Neural crest cell (in vitro differentiated cells): ENCODE results near the gene ZNF282. TPM values are rescaled to one million over a fixed set of nuclear protein-coding genes. Genes with fewer than 3 reads are reported as not detected.

ENCODE experiments used
- DNase-seq: peaks from one replicate; pipeline ENCODE4 v3.0.0; 2021; ENCODE audit warnings: low read depth, mixed read lengths, low spot score
- H3K27ac Mint-ChIP-seq: one replicate; pipeline ENCODE4 v1.8.0; 2021; ENCODE audit warnings: mild to moderate bottlenecking, mixed read lengths; ENCODE audit not compliant: unreplicated experiment
- H3K27me3 Mint-ChIP-seq: 2 replicates; pipeline ENCODE4 v1.8.0; 2021; ENCODE audit warnings: low read depth, mild to moderate bottlenecking, mixed read lengths
- H3K36me3 Mint-ChIP-seq: 2 replicates; pipeline ENCODE4 v1.8.0; 2021; ENCODE audit warnings: low read depth, mild to moderate bottlenecking, mixed read lengths
- H3K4me1 Mint-ChIP-seq: 2 replicates; pipeline ENCODE4 v1.8.0; 2021; ENCODE audit warnings: mixed read lengths
- H3K4me3 Mint-ChIP-seq: one replicate; pipeline ENCODE4 v1.8.0; 2021; ENCODE audit warnings: mild to moderate bottlenecking, mixed read lengths
- H3K9me3 Mint-ChIP-seq: 2 replicates; pipeline ENCODE4 v1.8.0; 2021; ENCODE audit warnings: mixed read lengths
- CTCF ChIP-seq: fragments of 200-600 bp; sonication (generic); conservative IDR thresholded peaks from 2 replicates; pipeline ENCODE4 v1.5.0; 2021; ENCODE audit warnings: antibody characterized with exemption, mild to moderate bottlenecking
- total RNA-seq: library from RNA; stranded (reverse); gene quantifications from 2 replicates; pipeline ENCODE4 v1.2.1, GENCODE V29; 2021

ZNF282 gene
- total RNA-seq, 1 donor from 2014 or later = 31.8 TPM

GRCh38 chr7:149154056-149154455 lies 41.3 kb upstream of the ZNF282 start:
- no peaks in the 10 kb centered on the region for H3K27me3 Mint-ChIP-seq
- no peak for DNase-seq
- no peak overlapping the region for H3K4me3 Mint-ChIP-seq
- peaks cover 5% of the 10 kb centered on the region for H3K4me1 Mint-ChIP-seq
- H3K27ac Mint-ChIP-seq = no peak overlapping the region
- peaks cover 26% of the 10 kb centered on the region for H3K36me3 Mint-ChIP-seq
- H3K9me3 Mint-ChIP-seq = peaks cover 2% of the 10 kb centered on the region
- TF ChIP-seq CTCF = no peak

DNA sequence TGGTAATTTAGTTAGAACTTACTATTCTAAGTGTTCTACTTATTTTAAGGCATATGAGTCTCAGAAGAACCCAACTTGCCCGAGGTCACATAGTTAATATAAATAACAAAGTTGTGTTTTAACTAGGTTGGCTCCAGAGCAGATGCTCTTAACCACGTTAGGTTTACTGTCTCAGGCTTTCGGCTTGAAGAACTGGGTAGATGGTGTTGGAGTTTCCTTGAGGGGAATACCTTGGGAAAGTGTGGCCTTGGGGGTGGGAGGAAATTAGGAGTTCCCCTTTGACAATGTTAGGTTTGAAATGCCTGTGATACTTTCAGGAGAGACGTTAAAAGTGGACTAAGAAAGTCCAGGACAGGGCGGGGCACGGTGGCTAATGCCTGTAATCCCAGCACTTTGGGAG lies 38.4 kb upstream of the ZNF282 start:
- Mint-ChIP-seq H3K36me3 (peaks cover 29% of the 10 kb centered on the region), H3K27ac (no peak overlapping the region)
- TF ChIP-seq CTCF = no peak

DNA sequence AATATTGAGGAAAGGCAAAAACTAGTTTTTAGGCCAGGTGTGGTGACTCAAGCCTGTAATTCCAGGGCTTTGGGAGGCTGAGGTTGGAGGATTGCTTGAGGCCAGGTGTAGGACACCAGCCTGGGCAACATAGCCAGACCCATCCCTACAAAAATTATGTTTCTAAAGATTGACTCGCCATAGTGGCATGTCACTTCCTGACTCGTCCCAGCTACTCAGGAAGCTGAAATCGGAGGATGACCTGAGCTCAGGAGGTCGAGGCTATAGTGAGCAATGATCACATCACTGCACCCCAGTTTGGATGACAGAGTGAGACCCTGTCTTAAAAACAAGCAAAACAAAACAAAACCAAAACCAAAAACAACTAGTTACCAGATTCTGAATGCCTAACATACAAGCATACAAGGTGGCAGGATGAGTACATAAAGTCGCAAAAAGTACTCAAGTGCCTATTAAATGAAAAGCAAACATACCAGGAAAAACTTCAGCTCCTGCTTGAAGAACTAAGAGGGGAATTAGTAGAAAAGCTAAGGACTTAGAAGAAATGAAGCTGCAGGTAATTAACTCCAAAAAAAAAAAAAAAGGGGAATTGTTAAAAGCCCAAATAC lies 34.0 kb upstream of the ZNF282 start:
- Mint-ChIP-seq H3K36me3 (peaks cover 11% of the 10 kb centered on the region), H3K27me3 (no peaks in the 10 kb centered on the region), H3K9me3 (peaks cover 2% of the 10 kb centered on the region), H3K4me1 (no peaks in the 10 kb centered on the region), H3K27ac (no peak overlapping the region), H3K4me3 (no peak overlapping the region)
- TF ChIP-seq CTCF = no peak
- DNase-seq = no peak

More for the DNA sequence above, 38.4 kb upstream of the ZNF282 start:
- H3K4me3 Mint-ChIP-seq = no peak overlapping the region
- peaks cover 2% of the 10 kb centered on the region for H3K9me3 Mint-ChIP-seq
- no peaks in the 10 kb centered on the region for H3K4me1 Mint-ChIP-seq
- no peak for DNase-seq
- H3K27me3 Mint-ChIP-seq = no peaks in the 10 kb centered on the region

GRCh38 chr7:149166142-149166541 lies 29.2 kb upstream of the ZNF282 start:
- Mint-ChIP-seq H3K4me1 (no peaks in the 10 kb centered on the region), H3K27ac (no peak overlapping the region), H3K27me3 (no peaks in the 10 kb centered on the region), H3K4me3 (no peak overlapping the region), H3K36me3 (peaks cover 7% of the 10 kb centered on the region), H3K9me3 (no peaks in the 10 kb centered on the region)
- DNase-seq = no peak
- TF ChIP-seq CTCF = no peak

- Mint-ChIP-seq H3K27ac (no peak overlapping the region), H3K4me1 (no peaks in the 10 kb centered on the region), H3K4me3 (no peak overlapping the region), H3K27me3 (no peaks in the 10 kb centered on the region), H3K9me3 (no peaks in the 10 kb centered on the region), H3K36me3 (peaks cover 7% of the 10 kb centered on the region)
- TF ChIP-seq CTCF = no peak
- DNase-seq = no peak
Measured at GRCh38 chr7:149166630-149167352, 28.6 kb upstream of the ZNF282 start.
